ENCODE measurements around the gene TLR6. TPM values are rescaled to one million over a fixed set of nuclear protein-coding genes. Genes with fewer than 3 reads are reported as not detected.

TLR6 gene
- total and polyA plus RNA-seq, 2 of the 8 experiments (the other 6 are each of a cell fraction or from before 2014, with no cell fraction given) = 0.02 to 0.09 TPM

DNA sequence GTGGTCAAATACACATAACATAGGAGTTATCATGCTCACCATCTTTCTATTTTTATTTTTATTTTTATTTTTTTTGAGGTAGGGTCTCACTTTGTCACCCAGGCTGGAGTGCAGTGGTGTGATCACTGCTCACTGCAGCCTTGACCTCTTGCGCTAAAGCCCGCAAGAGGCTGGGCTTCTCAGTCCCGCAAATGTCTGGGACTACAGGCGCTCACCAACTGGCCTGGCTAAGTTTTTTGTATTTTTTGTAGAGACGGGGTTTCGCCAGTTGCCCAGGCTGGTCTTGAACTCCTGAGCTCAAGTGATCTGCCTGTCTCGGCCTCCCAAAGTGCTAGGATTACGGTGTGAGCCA lies 73.5 kb downstream of the TLR6 start:
- H3K4ac ChIP-seq (replicated peaks; ENCODE audit: insufficient read length, low read depth, low read length) = no peak overlapping the region
- DNase-seq (ENCODE audit: low read depth in 1 of 2, low spot score in 2 of 2) = no peak
- no peaks in the 10 kb centered on the region for H3K36me3 ChIP-seq (ENCODE audit: control insufficient read depth in 2 of 4, insufficient read depth in 4 of 4, low read length in 3 of 4)
- TF ChIP-seq, protein P1, sequence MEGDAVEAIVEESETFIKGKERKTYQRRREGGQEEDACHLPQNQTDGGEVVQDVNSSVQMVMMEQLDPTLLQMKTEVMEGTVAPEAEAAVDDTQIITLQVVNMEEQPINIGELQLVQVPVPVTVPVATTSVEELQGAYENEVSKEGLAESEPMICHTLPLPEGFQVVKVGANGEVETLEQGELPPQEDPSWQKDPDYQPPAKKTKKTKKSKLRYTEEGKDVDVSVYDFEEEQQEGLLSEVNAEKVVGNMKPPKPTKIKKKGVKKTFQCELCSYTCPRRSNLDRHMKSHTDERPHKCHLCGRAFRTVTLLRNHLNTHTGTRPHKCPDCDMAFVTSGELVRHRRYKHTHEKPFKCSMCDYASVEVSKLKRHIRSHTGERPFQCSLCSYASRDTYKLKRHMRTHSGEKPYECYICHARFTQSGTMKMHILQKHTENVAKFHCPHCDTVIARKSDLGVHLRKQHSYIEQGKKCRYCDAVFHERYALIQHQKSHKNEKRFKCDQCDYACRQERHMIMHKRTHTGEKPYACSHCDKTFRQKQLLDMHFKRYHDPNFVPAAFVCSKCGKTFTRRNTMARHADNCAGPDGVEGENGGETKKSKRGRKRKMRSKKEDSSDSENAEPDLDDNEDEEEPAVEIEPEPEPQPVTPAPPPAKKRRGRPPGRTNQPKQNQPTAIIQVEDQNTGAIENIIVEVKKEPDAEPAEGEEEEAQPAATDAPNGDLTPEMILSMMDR (IDR thresholded peaks at IDR 0.05; ENCODE audit: control extremely low read depth in 1 of 3, insufficient read depth in 1 of 3, low read depth in 1 of 3, low read length in 3 of 3) = no peak
- no peak for TF ChIP-seq BCL11A (IDR thresholded peaks at IDR 0.05; ENCODE audit: low read depth in 2 of 2, low read length in 2 of 2)
- TF ChIP-seq BACH1 (IDR thresholded peaks at IDR 0.05; ENCODE audit: low read length) = no peak
- no peak for TF ChIP-seq GABPA (IDR thresholded peaks at IDR 0.05; ENCODE audit: borderline replicate concordance, insufficient read depth, low read length)
- TF ChIP-seq CEBPB (IDR thresholded peaks at IDR 0.05; ENCODE audit: low read depth, low read length) = no peak
- no peak for TF ChIP-seq SP2 (IDR thresholded peaks at IDR 0.05; ENCODE audit: low read length)
- TF ChIP-seq KDM5A (IDR thresholded peaks at IDR 0.05; ENCODE audit: low read length) = no peak
- no peak for TF ChIP-seq CREB1 (IDR thresholded peaks at IDR 0.05)
- no peak for TF ChIP-seq FOSL1 (IDR thresholded peaks at IDR 0.05; ENCODE audit: insufficient read depth, low read depth, low read length)
- TF ChIP-seq GTF2F1 (IDR thresholded peaks at IDR 0.05; ENCODE audit: borderline replicate concordance, low read depth, low read length) = no peak
- no peak for TF ChIP-seq SIN3A (conservative IDR thresholded peaks at IDR 0.05 in 1 of 2, IDR thresholded peaks at IDR 0.05 in 1 of 2; ENCODE audit: low read depth in 1 of 2, low read length in 2 of 2)
- TF ChIP-seq CBX8 (IDR thresholded peaks at IDR 0.05; ENCODE audit: borderline replicate concordance, low read depth, low read length) = no peak
- no peak for TF ChIP-seq SP1 (IDR thresholded peaks at IDR 0.05; ENCODE audit: low read depth, low read length)

More for the DNA sequence above, 73.5 kb downstream of the TLR6 start:
- ChIA-PET CTCF (ENCODE audit: partially characterized antibody) (interaction anchor here (0.6 to 8.5 kb wide), 32 partner anchors 9 to 714 kb away, joined by 3 to 136 read pairs (median 4); partner anchors contain the start of gene TLR1), POLR2A (ENCODE audit: partially characterized antibody) (no interaction called here)
- no peak overlapping the region for H3K4me3 ChIP-seq (ENCODE audit: extremely low read depth in 1 of 4, insufficient read depth in 2 of 4, low read depth in 3 of 4, low read length in 4 of 4)
- no peak overlapping the region for H2AK5ac ChIP-seq (ENCODE audit: low read depth, low read length)
- H3K14ac ChIP-seq (ENCODE audit: insufficient read length) = no peak overlapping the region
- no peak overlapping the region for H3K4me2 ChIP-seq (ENCODE audit: insufficient read depth in 1 of 2, low read depth in 2 of 2, low read length in 2 of 2)
- peaks cover 0 to 2% of the 10 kb centered on the region in 2 experiments for H4K20me1 ChIP-seq (replicated peaks in 1 of 2; ENCODE audit: control insufficient read depth in 1 of 2, insufficient read depth in 2 of 2, low read length in 2 of 2)
- no peak overlapping the region for H2BK5ac ChIP-seq (ENCODE audit: low read depth, low read length)
- no peak overlapping the region for H3K56ac ChIP-seq (replicated peaks; ENCODE audit: insufficient read length, low read depth, low read length)
- no peak for FAIRE-seq
- H2AFZ ChIP-seq (ENCODE audit: low read length) = no peak overlapping the region
- H3K79me2 ChIP-seq (ENCODE audit: control insufficient read depth in 1 of 2, insufficient read depth in 2 of 2, low read length in 2 of 2) = no peaks in the 10 kb centered on the region
- no peaks in the 10 kb centered on the region for H3K4me1 ChIP-seq (replicated peaks in 1 of 4; ENCODE audit: control insufficient read depth in 3 of 4, insufficient read depth in 4 of 4, low read length in 3 of 4)
- no peak overlapping the region for H3K23ac ChIP-seq (ENCODE audit: insufficient read length)
- H3K18ac ChIP-seq (ENCODE audit: extremely low read depth, low read length) = no peak overlapping the region
- H2BK15ac ChIP-seq (ENCODE audit: low read length) = no peak overlapping the region
- no peaks in the 10 kb centered on the region for H3K9me3 ChIP-seq (ENCODE audit: insufficient read depth in 2 of 2, low read depth in 1 of 2, low read length in 1 of 2)
- no peak overlapping the region for H2BK12ac ChIP-seq (ENCODE audit: low read depth, low read length)
- peaks cover under 1% of the 10 kb centered on the region; the same call in 1 of the 2 replicates for H3K23me2 ChIP-seq (ENCODE audit: low read depth, low read length)
- H3K27ac ChIP-seq (ENCODE audit: low read depth, low read length) = no peak overlapping the region
- no peaks in the 10 kb centered on the region for H3K27me3 ChIP-seq (replicated peaks in 1 of 4; ENCODE audit: control insufficient read depth in 3 of 4, extremely low read depth in 1 of 4, insufficient read depth in 3 of 4, low read length in 3 of 4)
- H3K9ac ChIP-seq (replicated peaks in 1 of 4; ENCODE audit: extremely low read depth in 1 of 4, low read depth in 3 of 4, low read length in 3 of 4) = no peak overlapping the region
- 91% methylated on average over 7 of the region's 8 CpGs; no CpG with 5 or more reads in 1 of the 2 experiments for WGBS, 2 experiments (ENCODE audit: extremely low coverage in 1 of 2, insufficient coverage in 1 of 2, insufficient read length in 1 of 2, insufficient replicate concordance in 2 of 2, low coverage in 1 of 2, low lambda C conversion rate in 2 of 2, missing lambda C conversion rate in 1 of 2)
- H3K79me1 ChIP-seq (ENCODE audit: low read depth, low read length) = no peaks in the 10 kb centered on the region
- no peak overlapping the region for H2BK120ac ChIP-seq (replicated peaks; ENCODE audit: low read depth, low read length)
- H2BK20ac ChIP-seq (ENCODE audit: low read length) = no peak overlapping the region
- H4K8ac ChIP-seq (ENCODE audit: extremely low read depth, insufficient read depth, low read length) = no peak overlapping the region
- H4K5ac ChIP-seq (ENCODE audit: insufficient read length, low read depth, low read length) = no peak overlapping the region
- H4K91ac ChIP-seq (replicated peaks; ENCODE audit: insufficient read length, low read length) = no peak overlapping the region
